H54 (cell line): ENCODE results near the gene RGS5.
"Not testable (repeated sequence)": the region's sequence is repeated elsewhere in the genome, so short reads cannot be mapped to it uniquely, and the experiment has no call there.

Source experiments
- DNase-seq: peaks from one replicate; pipeline ENCODE4 v3.0.0; 2011; ENCODE audit warnings: low spot score, mixed read lengths; ENCODE audit not compliant: insufficient read length
- FAIRE-seq: peaks from 3 replicates; lab custom pipeline; 2011; peaks lifted over from hg19 to GRCh38; lab: Jason Lieb, UNC
- POLR2A ChIP-seq: IDR thresholded peaks from 2 replicates; pipeline ENCODE4 v1.6.1; 2011; ENCODE audit warnings: low read depth, mild to moderate bottlenecking, low read length

Gene RGS5

GRCh38 chr1:163202833-163203451, at the start of gene RGS5:
Gene RGS5 (minus strand): TSS chr1:163202916. CDS start chr1:163202835, 81 bp downstream.
- FAIRE-seq (peak; percentile 82), DNase-seq (no peak)
- no peak for TF ChIP-seq POLR2A

GRCh38 chr1:163250382-163250974, 47.8 kb upstream of the RGS5 start:
- DNase-seq (no peak), FAIRE-seq (no peak)
- no peak for TF ChIP-seq POLR2A

- DNase-seq, result no peak
- FAIRE-seq, result no peak
- TF ChIP-seq POLR2A, result no peak
These were observed 45.3 kb upstream of the RGS5 start for GRCh38 chr1:163248064-163248463.

- not testable (repeated sequence) for DNase-seq
- FAIRE-seq, result peak; percentile 84
These were observed 41.9 kb upstream of the RGS5 start for GRCh38 chr1:163244648-163245047.

- DNase-seq (no peak), FAIRE-seq (no peak)
- no peak for TF ChIP-seq POLR2A
These were observed 39.0 kb upstream of the RGS5 start for GRCh38 chr1:163241746-163242145.

- DNase-seq (no peak), FAIRE-seq (no peak)
- no peak for TF ChIP-seq POLR2A
These were observed 38.0 kb upstream of the RGS5 start for GRCh38 chr1:163240705-163241104.

GRCh38 chr1:163233643-163234042, 30.9 kb upstream of the RGS5 start:
- not testable (repeated sequence) for FAIRE-seq, DNase-seq

- DNase-seq (no peak), FAIRE-seq (peak; percentile 93)
- no peak for TF ChIP-seq POLR2A
These were observed 28.7 kb upstream of the RGS5 start for GRCh38 chr1:163231385-163231784.

GRCh38 chr1:163230827-163231226, 28.1 kb upstream of the RGS5 start:
- DNase-seq (no peak), FAIRE-seq (no peak)
- TF ChIP-seq POLR2A, result no peak

- not testable (repeated sequence) for FAIRE-seq, DNase-seq
These were observed 25.6 kb upstream of the RGS5 start for GRCh38 chr1:163228271-163228670.

- no peak for TF ChIP-seq POLR2A
- no peak for FAIRE-seq
- no peak for DNase-seq
These were observed 24.4 kb upstream of the RGS5 start for GRCh38 chr1:163227126-163227525.

GRCh38 chr1:163213626-163214025, 10.9 kb upstream of the RGS5 start:
- DNase-seq (no peak), FAIRE-seq (no peak)
- no peak for TF ChIP-seq POLR2A

GRCh38 chr1:163211667-163212066, 9.0 kb upstream of the RGS5 start:
- FAIRE-seq (no peak), DNase-seq (no peak)
- no peak for TF ChIP-seq POLR2A

- DNase-seq (no peak), FAIRE-seq (no peak)
- no peak for TF ChIP-seq POLR2A
These were observed 2.8 kb upstream of the RGS5 start for GRCh38 chr1:163205513-163205912.

- FAIRE-seq, result no peak
These were observed 845 bp upstream of the RGS5 start for GRCh38 chr1:163203561-163203960.

More at GRCh38 chr1:163203561-163203960, 845 bp upstream of the RGS5 start:
- no peak for TF ChIP-seq POLR2A
- no peak for DNase-seq
